Stimulated activated CD8-positive, alpha-beta memory T cell treated with anti-CD3 and anti-CD28 coated beads, Interleukin-2, amount 100 ng/mL, for 48 hours (primary cell): ENCODE data around the gene ZNF512.

Experiments used
- DNase-seq, 2 donors: peaks; one replicate each; pipeline ENCODE4 v3.0.0-alpha.2; 2020; ENCODE audit warnings: low read depth in 2 of 2

ZNF512 gene

GRCh38 chr2:27634291-27634690 is 51.4 kb downstream of the ZNF512 start:
- no peak for DNase-seq

- DNase-seq, result no peak
Measured at GRCh38 chr2:27636766-27637165, 53.9 kb downstream of the ZNF512 start.

GRCh38 chr2:27638037-27638637 is 55.3 kb downstream of the ZNF512 start:
- DNase-seq, result no peak

GRCh38 chr2:27638709-27639108 is 55.9 kb downstream of the ZNF512 start:
- no peak for DNase-seq

- no peak for DNase-seq
Measured at GRCh38 chr2:27640722-27641245, 57.9 kb downstream of the ZNF512 start.

GRCh38 chr2:27645197-27645596 is 62.4 kb downstream of the ZNF512 start:
- no peak for DNase-seq

- no peak for DNase-seq
Measured at GRCh38 chr2:27647289-27647688, 64.4 kb downstream of the ZNF512 start.

GRCh38 chr2:27647737-27648136 is 64.9 kb downstream of the ZNF512 start:
- DNase-seq, result no peak

- no peak for DNase-seq
Measured at GRCh38 chr2:27651056-27651455, 68.2 kb downstream of the ZNF512 start.

GRCh38 chr2:27652341-27652740 is 69.5 kb downstream of the ZNF512 start:
- DNase-seq, result no peak

GRCh38 chr2:27652790-27653189 is 69.9 kb downstream of the ZNF512 start:
- no peak for DNase-seq

GRCh38 chr2:27653397-27653796 is 70.6 kb downstream of the ZNF512 start:
- DNase-seq, result no peak

GRCh38 chr2:27655155-27655951 is 72.5 kb downstream of the ZNF512 start:
- DNase-seq, result no peak

- no peak for DNase-seq
Measured at GRCh38 chr2:27661371-27661770, 78.5 kb downstream of the ZNF512 start.

GRCh38 chr2:27663285-27664153 is 80.7 kb downstream of the ZNF512 start, which contains the start of the genes SLC4A1AP and SUPT7L:
TSS of gene SLC4A1AP (plus strand) at chr2:27663889. CDS start at chr2:27663915, 26 bp downstream.
TSS of gene SUPT7L (minus strand) at chr2:27663614. CDS start at chr2:27662192, 1,422 bp downstream.
- peak; percentile 48 to 55 for DNase-seq

GRCh38 chr2:27664154-27664574 is 81.3 kb downstream of the ZNF512 start:
- no peak for DNase-seq

GRCh38 chr2:27664622-27665363 is 82.0 kb downstream of the ZNF512 start:
- no peak for DNase-seq

GRCh38 chr2:27667446-27667845 is 84.6 kb downstream of the ZNF512 start:
- DNase-seq, result no peak

GRCh38 chr2:27671235-27671634 is 88.4 kb downstream of the ZNF512 start:
- DNase-seq, result no peak
